ENCODE data around the gene ZDHHC11. TPM values are rescaled to one million over a fixed set of nuclear protein-coding genes. Genes with fewer than 3 reads are reported as not detected.

The ZDHHC11 gene
- total and polyA plus RNA-seq, 2 experiments from 2014 or later: 8.0 to 29.1 TPM

DNA sequence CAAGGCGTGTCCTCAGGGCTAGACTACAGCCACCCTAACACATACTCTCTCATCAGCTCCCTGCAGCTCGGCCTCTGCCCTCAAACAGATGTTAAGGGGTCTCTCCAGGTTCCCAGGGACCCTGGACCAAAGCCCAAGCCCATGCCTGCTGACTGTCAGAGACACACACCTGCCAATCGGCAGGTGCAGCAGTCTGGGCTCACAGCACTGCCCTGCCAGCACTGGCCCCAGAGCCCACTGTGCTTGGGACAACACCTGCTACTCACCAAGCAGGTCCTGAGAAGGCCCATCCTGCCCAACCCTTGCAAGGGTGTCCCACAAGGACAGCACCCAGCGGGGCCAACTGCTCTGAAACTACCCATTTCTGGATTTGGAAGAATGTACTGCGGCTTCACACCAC, 20.2 kb upstream of the ZDHHC11 start:
- Mint-ChIP-seq H3K9me3 (no peaks in the 10 kb centered on the region), H3K27me3 (ENCODE audit: insufficient read depth, low read depth, poor library complexity) (peaks cover 2% of the 10 kb centered on the region), H3K27ac (no peak overlapping the region), H3K4me3 (no peak overlapping the region), H3K36me3 (ENCODE audit: low read depth) (peaks cover 89% of the 10 kb centered on the region), H3K4me1 (peaks cover 5% of the 10 kb centered on the region; the same call in 2 of the 3 replicates)
- ATAC-seq (no peak), DNase-seq (ENCODE audit: low spot score) (no peak)
- peaks cover 45% of the 10 kb centered on the region for H3K36me3 ChIP-seq (ENCODE audit: insufficient read depth)
- H3K79me2 ChIP-seq (replicated peaks; ENCODE audit: insufficient read depth): peaks cover 15% of the 10 kb centered on the region
- H3K27ac ChIP-seq (ENCODE audit: low read depth): no peak overlapping the region
- no peak overlapping the region for H3K4me2 ChIP-seq
- H4K20me1 ChIP-seq (replicated peaks; ENCODE audit: insufficient read depth): peaks cover 30% of the 10 kb centered on the region
- H3K4me1 ChIP-seq (ENCODE audit: insufficient read depth): no peaks in the 10 kb centered on the region
- no peaks in the 10 kb centered on the region for H3K27me3 ChIP-seq (ENCODE audit: insufficient read depth)
- TF ChIP-seq ZNF114 (CRISPR knock-in tag; IDR thresholded peaks at IDR 0.05): no peak
- no peak for TF ChIP-seq CREB1 (CRISPR knock-in tag; IDR thresholded peaks at IDR 0.05; ENCODE audit: low read depth)
- TF ChIP-seq, protein P1, sequence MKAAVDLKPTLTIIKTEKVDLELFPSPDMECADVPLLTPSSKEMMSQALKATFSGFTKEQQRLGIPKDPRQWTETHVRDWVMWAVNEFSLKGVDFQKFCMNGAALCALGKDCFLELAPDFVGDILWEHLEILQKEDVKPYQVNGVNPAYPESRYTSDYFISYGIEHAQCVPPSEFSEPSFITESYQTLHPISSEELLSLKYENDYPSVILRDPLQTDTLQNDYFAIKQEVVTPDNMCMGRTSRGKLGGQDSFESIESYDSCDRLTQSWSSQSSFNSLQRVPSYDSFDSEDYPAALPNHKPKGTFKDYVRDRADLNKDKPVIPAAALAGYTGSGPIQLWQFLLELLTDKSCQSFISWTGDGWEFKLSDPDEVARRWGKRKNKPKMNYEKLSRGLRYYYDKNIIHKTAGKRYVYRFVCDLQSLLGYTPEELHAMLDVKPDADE (IDR thresholded peaks at IDR 0.05): no peak
- no peak for TF ChIP-seq POLR2AphosphoS5 (IDR thresholded peaks at IDR 0.05; ENCODE audit: low read depth)
- TF ChIP-seq, protein P2, sequence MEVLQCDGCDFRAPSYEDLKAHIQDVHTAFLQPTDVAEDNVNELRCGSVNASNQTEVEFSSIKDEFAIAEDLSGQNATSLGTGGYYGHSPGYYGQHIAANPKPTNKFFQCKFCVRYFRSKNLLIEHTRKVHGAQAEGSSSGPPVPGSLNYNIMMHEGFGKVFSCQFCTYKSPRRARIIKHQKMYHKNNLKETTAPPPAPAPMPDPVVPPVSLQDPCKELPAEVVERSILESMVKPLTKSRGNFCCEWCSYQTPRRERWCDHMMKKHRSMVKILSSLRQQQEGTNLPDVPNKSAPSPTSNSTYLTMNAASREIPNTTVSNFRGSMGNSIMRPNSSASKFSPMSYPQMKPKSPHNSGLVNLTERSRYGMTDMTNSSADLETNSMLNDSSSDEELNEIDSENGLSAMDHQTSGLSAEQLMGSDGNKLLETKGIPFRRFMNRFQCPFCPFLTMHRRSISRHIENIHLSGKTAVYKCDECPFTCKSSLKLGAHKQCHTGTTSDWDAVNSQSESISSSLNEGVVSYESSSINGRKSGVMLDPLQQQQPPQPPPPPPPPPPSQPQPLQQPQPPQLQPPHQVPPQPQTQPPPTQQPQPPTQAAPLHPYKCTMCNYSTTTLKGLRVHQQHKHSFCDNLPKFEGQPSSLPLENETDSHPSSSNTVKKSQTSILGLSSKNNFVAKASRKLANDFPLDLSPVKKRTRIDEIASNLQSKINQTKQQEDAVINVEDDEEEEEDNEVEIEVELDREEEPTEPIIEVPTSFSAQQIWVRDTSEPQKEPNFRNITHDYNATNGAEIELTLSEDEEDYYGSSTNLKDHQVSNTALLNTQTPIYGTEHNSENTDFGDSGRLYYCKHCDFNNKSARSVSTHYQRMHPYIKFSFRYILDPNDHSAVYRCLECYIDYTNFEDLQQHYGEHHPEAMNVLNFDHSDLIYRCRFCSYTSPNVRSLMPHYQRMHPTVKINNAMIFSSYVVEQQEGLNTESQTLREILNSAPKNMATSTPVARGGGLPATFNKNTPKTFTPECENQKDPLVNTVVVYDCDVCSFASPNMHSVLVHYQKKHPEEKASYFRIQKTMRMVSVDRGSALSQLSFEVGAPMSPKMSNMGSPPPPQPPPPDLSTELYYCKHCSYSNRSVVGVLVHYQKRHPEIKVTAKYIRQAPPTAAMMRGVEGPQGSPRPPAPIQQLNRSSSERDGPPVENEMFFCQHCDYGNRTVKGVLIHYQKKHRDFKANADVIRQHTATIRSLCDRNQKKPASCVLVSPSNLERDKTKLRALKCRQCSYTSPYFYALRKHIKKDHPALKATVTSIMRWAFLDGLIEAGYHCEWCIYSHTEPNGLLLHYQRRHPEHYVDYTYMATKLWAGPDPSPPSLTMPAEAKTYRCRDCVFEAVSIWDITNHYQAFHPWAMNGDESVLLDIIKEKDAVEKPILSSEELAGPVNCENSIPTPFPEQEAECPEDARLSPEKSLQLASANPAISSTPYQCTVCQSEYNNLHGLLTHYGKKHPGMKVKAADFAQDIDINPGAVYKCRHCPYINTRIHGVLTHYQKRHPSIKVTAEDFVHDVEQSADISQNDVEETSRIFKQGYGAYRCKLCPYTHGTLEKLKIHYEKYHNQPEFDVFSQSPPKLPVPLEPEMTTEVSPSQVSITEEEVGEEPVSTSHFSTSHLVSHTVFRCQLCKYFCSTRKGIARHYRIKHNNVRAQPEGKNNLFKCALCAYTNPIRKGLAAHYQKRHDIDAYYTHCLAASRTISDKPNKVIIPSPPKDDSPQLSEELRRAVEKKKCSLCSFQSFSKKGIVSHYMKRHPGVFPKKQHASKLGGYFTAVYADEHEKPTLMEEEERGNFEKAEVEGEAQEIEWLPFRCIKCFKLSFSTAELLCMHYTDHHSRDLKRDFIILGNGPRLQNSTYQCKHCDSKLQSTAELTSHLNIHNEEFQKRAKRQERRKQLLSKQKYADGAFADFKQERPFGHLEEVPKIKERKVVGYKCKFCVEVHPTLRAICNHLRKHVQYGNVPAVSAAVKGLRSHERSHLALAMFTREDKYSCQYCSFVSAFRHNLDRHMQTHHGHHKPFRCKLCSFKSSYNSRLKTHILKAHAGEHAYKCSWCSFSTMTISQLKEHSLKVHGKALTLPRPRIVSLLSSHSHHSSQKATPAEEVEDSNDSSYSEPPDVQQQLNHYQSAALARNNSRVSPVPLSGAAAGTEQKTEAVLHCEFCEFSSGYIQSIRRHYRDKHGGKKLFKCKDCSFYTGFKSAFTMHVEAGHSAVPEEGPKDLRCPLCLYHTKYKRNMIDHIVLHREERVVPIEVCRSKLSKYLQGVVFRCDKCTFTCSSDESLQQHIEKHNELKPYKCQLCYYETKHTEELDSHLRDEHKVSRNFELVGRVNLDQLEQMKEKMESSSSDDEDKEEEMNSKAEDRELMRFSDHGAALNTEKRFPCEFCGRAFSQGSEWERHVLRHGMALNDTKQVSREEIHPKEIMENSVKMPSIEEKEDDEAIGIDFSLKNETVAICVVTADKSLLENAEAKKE (CRISPR knock-in tag; IDR thresholded peaks at IDR 0.05): no peak
- TF ChIP-seq, protein P3, sequence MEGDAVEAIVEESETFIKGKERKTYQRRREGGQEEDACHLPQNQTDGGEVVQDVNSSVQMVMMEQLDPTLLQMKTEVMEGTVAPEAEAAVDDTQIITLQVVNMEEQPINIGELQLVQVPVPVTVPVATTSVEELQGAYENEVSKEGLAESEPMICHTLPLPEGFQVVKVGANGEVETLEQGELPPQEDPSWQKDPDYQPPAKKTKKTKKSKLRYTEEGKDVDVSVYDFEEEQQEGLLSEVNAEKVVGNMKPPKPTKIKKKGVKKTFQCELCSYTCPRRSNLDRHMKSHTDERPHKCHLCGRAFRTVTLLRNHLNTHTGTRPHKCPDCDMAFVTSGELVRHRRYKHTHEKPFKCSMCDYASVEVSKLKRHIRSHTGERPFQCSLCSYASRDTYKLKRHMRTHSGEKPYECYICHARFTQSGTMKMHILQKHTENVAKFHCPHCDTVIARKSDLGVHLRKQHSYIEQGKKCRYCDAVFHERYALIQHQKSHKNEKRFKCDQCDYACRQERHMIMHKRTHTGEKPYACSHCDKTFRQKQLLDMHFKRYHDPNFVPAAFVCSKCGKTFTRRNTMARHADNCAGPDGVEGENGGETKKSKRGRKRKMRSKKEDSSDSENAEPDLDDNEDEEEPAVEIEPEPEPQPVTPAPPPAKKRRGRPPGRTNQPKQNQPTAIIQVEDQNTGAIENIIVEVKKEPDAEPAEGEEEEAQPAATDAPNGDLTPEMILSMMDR (conservative IDR thresholded peaks at IDR 0.05; ENCODE audit: low read depth in 2 of 2): no peak
- no peaks in the 10 kb centered on the region for H3K9me2 ChIP-seq (ENCODE audit: insufficient read depth)
- no peak overlapping the region for H3K4me3 ChIP-seq
- H2AFZ ChIP-seq: no peak overlapping the region
- H3F3A ChIP-seq (replicated peaks; ENCODE audit: low read depth): 0 out of 2 replicates have a peak, but pooled peaks cover 4% of the 10 kb centered on the region
